Measurements from ENCODE around the gene SPATA2. TPM values are rescaled to one million over a fixed set of nuclear protein-coding genes. Genes with fewer than 3 reads are reported as not detected.
"Not testable (repeated sequence)": the region's sequence is repeated elsewhere in the genome, so short reads cannot be mapped to it uniquely, and the experiment has no call there.

Gene SPATA2
- total RNA-seq, 1 experiment from 2014 or later, result 8.7 TPM

DNA sequence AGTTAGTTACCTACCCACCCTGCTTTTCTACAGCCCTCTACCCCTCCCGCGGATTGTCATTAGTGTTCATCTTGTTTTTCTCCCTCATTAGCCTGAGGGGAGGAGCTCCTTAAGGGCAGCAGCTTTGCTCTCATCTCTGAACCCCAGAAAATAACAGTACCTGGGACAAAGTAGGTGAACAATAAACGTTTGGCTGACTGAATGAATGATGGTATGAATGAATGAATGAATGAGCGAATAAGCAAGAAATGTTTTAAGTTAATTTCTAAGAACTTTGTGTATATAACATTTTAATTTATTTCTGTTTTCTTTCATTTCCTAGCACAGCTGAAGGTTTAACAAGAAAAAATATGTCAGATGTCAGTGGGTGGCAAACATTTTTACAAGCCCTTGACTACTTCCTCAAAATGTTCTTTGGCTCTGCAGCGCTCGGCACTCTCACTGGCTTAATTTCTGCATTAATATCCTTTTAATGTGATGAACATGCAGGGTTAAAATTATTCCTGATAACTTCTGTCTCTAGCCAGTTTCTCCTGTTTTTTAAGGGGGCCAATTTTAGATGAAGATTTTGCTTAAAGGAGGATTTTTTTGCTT lies 52.6 kb downstream of the SPATA2 start:
- DNase-seq (ENCODE audit: low read depth), result no peak

DNA sequence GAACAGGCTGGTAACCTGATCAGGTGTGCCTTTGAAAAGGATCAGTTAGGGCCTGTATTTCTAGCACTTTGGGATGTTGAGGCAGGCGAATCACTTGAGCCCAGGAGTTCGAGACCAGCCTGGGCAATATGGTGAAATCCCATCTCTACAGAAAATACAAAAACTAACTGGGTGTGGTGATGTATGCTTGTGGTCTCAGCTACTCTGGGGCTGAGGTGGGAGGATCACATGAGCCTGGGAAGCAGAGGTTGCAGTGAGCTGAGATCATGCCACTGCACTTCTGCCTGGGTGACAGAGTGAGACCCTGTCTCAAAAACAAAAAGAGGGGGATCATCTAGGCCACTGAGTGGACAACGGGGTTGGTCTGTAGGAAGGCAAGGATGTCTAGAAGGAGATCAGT lies 54.1 kb downstream of the SPATA2 start:
- not testable (repeated sequence) for DNase-seq (ENCODE audit: low read depth)

DNA sequence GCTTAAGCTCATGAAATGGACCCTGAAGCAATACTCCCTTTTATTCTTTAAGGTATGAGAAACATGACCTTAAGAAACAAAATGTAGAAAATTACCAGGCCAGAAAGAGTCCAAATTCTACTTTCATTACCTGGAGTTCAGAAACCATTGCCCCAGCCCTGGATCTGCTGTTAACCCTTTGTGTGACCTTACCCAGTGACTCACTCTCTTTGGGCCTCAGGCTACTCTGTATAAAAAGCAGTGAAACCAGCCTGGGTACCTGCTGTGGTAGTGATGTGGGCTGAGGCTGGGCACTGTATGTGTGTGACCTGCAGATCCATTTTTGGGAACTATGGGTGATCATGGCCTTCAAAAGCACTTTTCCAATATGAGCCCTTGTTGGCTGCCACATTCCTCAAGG lies 55.5 kb downstream of the SPATA2 start:
- DNase-seq (ENCODE audit: low read depth), result no peak

DNA sequence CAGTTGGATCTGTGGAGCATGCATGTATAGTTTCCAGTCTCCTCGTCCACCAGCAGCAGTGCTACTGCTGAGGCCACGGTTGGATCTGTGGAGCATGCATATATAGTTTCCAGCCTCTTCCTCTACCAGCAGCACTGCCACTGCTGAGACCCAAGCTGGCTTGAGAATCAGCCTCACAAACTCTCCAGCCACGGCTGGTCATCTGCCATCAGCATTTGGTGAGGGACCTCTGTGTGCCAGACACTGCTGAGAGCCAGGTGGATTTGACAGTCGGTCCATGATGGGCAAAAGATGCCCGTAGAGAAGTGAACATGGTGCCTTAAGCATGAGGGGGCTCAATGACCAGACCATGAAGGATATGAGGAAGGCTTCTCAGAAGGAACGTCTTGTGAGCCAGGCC lies 56.3 kb downstream of the SPATA2 start:
- DNase-seq (ENCODE audit: low read depth), result no peak

DNA sequence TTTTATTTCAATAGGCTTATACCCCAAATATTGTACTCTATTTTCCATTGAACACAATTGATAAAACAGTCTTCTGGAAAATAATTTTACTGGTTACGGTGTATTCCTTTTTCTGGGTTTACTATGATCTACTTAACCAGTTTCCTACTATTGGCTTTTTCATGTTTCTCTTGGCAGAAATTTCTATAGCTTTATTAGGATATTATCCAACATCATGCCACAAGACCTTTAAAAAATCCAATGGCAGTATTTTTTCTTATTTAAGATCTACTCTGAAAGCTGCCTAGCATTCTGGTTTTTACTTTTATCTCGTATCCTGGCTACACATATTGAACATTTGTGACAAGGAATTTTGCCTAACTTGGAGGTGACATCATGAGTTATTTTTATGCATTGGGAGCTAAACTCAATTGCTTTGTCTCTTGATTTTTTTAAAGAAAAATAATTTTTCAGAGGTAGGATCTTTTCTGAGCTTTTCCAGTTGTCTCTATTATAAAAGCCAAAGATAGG lies 57.2 kb downstream of the SPATA2 start:
- no peak for DNase-seq (ENCODE audit: low read depth)

DNA sequence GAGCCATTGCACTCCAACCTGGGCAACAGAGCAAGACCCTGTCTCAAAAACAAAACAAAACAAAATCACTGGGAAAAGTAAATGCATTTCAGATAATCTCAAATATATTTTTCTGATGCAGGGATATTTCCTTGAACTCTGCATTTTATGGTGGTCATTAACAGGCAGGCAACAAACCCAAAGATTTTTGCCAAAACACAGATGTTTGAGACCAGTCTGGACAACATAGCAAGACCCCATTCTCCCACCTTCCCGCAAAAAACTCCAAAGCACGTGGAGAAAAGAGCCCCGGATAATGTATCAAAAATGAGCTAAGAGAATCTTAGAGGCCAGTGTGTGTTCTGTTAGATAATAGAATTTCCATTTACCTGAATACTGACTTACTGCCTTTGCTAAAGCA lies 58.4 kb downstream of the SPATA2 start:
- no peak for DNase-seq (ENCODE audit: low read depth)

DNA sequence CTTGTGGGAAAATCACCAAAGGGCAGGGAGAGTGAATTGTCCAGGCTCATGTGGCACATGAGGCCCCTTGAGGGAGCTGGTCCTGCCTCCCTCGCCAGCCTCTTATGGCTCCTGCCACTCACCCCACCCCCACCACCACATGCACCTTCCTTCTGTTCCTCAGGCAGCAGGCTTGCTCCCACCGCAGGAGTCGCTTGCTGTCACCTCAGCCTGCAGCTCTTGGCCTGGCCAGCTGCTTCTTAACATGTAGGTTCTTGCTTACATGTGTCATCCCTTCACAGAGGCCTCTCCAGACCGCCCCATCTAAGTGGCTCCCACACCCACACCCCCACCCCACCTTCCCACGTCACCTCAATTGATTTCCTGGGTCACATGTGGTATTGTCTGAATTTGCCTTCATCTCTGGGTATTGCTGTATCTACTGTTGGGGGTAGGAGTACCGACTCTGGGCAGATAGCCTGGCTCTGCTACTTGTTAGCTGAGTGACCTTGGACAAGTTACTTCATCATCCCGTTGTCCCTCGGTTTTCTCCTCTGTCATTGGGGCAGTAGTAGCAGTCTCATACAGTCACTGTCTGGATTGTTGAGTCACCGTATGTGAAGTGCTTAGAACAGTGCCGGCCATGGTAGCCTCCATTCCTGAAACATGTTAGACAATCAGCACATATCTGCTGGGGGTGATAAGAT lies 61.0 kb downstream of the SPATA2 start:
- DNase-seq (ENCODE audit: low read depth), result no peak

DNA sequence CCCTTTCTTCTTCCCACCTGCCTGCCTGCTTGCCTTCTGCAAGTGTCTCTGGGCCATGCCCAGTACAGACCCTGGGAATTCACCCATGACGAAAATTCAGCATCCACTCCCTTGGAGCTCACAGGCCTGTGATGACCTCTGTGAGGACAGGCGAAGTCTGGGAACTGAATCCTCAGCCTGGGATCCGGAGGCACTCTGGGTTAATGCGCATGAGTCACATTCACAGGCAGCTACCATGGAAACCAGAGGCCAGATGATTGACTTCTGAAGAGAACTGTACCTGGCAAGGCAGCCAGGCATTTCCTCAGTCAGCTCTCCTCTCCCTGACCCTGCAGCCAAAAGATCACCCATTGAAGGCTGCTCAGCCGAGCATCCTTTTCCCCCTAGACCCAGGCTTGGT lies 61.7 kb downstream of the SPATA2 start:
- peak; percentile 85 for DNase-seq (ENCODE audit: low read depth)

Small RNA genes within 50 kb of the gene (small RNA-seq; reads per million reads assigned to genes)
- gene RF00017, result not detected
- not detected for gene RF00019

Other genes with a start within 250 kb of the SPATA2 start
- 27.1 and 41.7 TPM in 2 replicates for gene B4GALT5, start 201.7 kb downstream of the SPATA2 start, total RNA-seq (2014; rRNA removed; shearing (Covaris generic))
- 9.0 and 12.6 TPM in 2 replicates for gene SLC9A8, start 102.7 kb downstream of the SPATA2 start, total RNA-seq (2014; rRNA removed; shearing (Covaris generic))
- gene RNF114, start 20.9 kb upstream of the SPATA2 start, total RNA-seq (2014; rRNA removed; shearing (Covaris generic)), result 78.7 and 84.9 TPM in 2 replicates
- 2.1 and 3.2 TPM in 2 replicates for gene SNAI1, start 67.5 kb upstream of the SPATA2 start, total RNA-seq (2014; rRNA removed; shearing (Covaris generic))
- gene UBE2V1, start 197.6 kb upstream of the SPATA2 start, total RNA-seq (2014; rRNA removed; shearing (Covaris generic)), result 42.3 and 66.9 TPM in 2 replicates
- 29.2 and 38.7 TPM in 2 replicates for gene PEDS1, start 238.2 kb upstream of the SPATA2 start, total RNA-seq (2014; rRNA removed; shearing (Covaris generic))